ENCODE data around the gene ZNF695. TPM values are rescaled to one million over a fixed set of nuclear protein-coding genes. Genes with fewer than 3 reads are reported as not detected.
A peak's percentile ranks its signal among the peaks of the same experiment; 100 is the strongest.

The ZNF695 gene
- total RNA-seq, 1 donor from 2014 or later = 1.2 TPM

DNA sequence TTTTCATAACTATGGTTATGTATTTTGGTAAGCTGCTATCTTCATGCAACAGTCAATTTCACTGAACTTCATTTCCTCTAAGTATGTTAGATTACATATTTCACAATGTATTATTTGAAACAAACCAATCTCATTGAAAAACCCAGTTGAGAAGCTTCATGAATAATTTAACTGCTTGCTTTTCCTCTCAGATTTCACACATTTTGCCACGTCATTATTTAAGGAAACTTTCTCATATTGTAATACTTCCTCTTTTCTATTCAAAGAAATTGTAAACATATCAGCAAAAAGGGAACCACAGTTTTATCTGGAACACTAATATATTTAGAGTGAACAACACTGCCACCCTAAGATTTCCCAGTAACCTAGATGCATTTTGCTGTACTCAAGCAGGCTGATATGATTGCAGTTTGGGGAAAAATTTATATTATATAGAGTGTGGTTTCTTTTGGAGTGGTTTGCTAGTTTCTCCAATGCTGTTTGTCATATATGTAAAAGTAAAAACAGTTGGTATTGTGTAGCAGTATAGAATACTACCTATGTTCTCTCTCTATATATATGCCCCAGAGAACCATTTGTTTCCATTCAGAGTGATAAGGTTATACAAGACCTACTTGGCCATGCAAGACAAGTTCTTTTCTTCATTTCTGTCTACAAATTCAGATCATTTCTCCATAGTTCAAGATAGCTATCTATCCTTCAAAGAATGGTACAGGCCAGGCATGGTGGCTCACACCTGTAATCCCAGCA lies 47.7 kb downstream of the ZNF695 start:
- DNase-seq (ENCODE audit: low spot score) = peak; percentile 3

DNA sequence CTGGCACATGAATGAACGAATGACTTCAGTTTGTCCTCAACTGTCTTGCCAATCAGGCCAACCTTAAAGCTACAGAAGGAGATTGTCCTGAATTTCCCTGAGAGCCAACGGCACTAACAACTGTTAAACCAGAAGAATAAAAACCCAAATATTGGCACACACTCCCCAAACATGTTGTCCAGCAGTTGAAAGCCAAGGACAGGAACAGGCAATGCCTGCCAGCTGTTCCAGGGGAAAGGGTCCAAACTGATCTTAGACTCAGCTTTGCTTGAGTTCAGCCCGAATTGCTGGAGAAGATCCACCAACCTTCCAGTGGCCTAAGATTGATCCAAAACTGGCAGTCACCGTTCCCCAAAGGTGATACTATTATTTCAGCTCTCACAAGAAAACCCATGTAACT lies 53.7 kb downstream of the ZNF695 start:
- no peak for DNase-seq (ENCODE audit: low spot score)

DNA sequence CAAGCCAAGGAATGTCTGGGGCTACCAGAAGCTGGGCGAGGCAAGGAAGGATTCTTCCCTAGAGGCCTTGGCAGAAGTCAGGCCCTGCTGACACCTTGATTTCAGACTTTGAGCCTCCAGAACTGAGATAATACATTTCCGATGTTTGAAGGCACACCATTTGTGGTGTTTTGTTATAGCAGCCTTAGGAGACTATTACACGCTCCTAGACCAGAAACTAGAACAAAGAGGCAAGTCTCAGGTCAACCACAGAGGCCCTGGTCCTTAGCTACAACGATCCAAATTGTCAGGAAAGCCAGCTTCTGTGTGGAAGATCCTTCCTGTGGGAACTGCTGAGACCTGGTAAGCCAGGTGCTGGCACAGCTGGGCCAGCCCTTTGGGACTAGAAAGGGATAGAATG lies 56.4 kb downstream of the ZNF695 start:
- DNase-seq (ENCODE audit: low spot score) = no peak

DNA sequence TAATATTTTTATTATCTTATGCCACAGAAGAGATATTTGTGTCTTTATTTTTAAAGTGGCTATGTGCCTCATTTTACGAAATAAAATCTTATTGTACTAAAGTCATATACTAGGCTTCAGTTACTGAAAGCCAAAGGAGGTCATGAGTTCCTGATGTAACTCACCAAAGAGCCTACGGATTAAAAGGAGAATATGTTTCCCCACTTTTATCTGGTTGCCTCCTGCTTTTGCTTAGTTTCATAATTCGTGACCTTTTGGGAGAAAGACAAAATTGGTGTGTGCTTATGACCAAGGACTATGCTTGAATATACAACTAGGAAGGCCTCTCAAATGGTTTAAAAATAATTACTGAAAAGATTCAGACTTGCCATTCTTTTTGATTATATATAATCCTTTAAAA lies 57.9 kb downstream of the ZNF695 start:
- DNase-seq (ENCODE audit: low spot score) = no peak

DNA sequence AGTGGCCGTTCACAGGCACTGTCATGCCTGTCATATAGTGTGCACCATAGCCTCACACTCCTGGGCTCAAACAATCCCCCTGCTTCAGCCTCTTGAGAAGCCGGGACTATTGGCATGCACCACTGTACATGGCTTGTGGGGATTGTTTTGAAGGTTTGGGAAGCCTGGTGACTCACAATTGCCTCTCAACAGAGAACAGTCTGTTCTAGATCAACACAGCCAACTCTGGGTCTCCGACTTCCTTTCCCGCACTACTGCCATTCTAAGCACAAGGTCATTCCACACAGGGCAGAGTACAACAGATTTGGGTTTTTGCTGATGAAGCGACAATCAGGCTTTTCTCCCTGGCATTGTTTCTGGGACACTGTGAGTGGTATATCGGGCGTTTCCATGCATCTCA lies 60.6 kb downstream of the ZNF695 start:
- DNase-seq (ENCODE audit: low spot score) = no peak

DNA sequence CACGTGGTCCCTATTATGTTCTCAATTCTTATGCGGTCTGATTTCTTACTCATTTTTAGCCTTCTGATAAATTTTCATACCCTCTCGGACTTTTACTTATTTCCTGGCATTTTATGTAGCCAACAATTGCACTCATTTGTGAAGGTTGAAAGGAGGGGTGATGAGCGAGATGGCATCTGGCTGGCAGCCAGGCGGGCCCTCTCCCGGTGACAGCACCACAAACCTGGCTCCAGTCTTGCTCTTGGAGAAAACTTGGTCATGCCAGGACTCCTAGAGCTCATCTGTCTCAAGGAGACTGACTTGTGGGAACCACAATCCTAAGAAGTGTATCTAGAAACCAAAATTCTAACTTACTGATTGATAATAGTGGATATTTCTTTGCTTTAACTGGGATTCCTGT lies 61.5 kb downstream of the ZNF695 start:
- DNase-seq (ENCODE audit: low spot score) = no peak

Other genes starting within 250 kb of the ZNF695 start
- gene AHCTF1, start 76.1 kb downstream of the ZNF695 start, total RNA-seq (ENCODE audit: insufficient read depth, low replicate concordance) = 21.2 TPM
- 6.7 TPM for gene ZNF670, start 70.8 kb upstream of the ZNF695 start, total RNA-seq (ENCODE audit: insufficient read depth, low replicate concordance)
- gene ZNF669, start 96.3 kb upstream of the ZNF695 start, total RNA-seq (ENCODE audit: insufficient read depth, low replicate concordance) = 4.8 TPM
- gene ZNF124, start 164.0 kb upstream of the ZNF695 start, total RNA-seq (ENCODE audit: insufficient read depth, low replicate concordance) = 93.4 TPM
- gene VN1R5, start 248.0 kb upstream of the ZNF695 start, total RNA-seq (ENCODE audit: insufficient read depth, low replicate concordance) = 0.48 TPM

Measured in umbilical cord (tissue), 2 donors.